B cell (primary cell): ENCODE results near the gene CAPN9. TPM values are rescaled to one million over a fixed set of nuclear protein-coding genes. Genes with fewer than 3 reads are reported as not detected.

Experiments used
- ATAC-seq: fragments of 200-7000 bp; cut with Tn5 transposase; one replicate; pipeline ENCODE4 v1.10.0; 2021; ENCODE audit warnings: low read depth, mild to moderate bottlenecking, moderate number of reproducible peaks, moderate library complexity
- CTCF ChIA-PET: fragments of 350-600 bp; sonication (Branson Sonifier 250); formaldehyde crosslinking; loops from one replicate; lab custom pipeline; 2021; ENCODE audit warnings: antibody characterized with exemption, inconsistent platforms; lab: Charles Lee
- POLR2A ChIA-PET: fragments of 350-600 bp; sonication (Branson Sonifier 250); formaldehyde crosslinking; loops from one replicate; lab custom pipeline; 2021; ENCODE audit warnings: antibody characterized with exemption; lab: Charles Lee
- DNase-seq: peaks from one replicate; pipeline ENCODE4 v3.0.0; 2013
- H2AFZ ChIP-seq: 2 replicates; pipeline ENCODE4 v1.6.1; 2012; ENCODE audit warnings: mild to moderate bottlenecking, low read depth, low read length; ENCODE audit not compliant: insufficient read depth, poor library complexity, severe bottlenecking
- H3K27ac ChIP-seq, 2 donors: 1 replicate in 1 of 2; 2 replicates in 1 of 2; pipeline ENCODE4 v1.5.1; 2012 to 2013; ENCODE audit warnings: low read length in 2 of 2, mild to moderate bottlenecking in 2 of 2, moderate library complexity in 1 of 2
- H3K27me3 ChIP-seq, 4 experiments: fragments of 200-600 bp in 1 of 4; sonication (generic) in 1 of 4; replicated peaks in 1 of 4; 1 replicate in 2 of 4; 2 replicates in 2 of 4; pipeline versions ENCODE4 v1.6.1 to v1.7.0; 2013 to 2016; ENCODE audit warnings: low read length in 3 of 4, mild to moderate bottlenecking in 2 of 4, mixed read lengths in 1 of 4, moderate library complexity in 1 of 4; ENCODE audit not compliant: insufficient read depth in 4 of 4, control insufficient read depth in 3 of 4; ENCODE audit errors: control extremely low read depth in 1 of 4
- H3K36me3 ChIP-seq, 2 experiments: replicated peaks in 1 of 2; 1 replicate in 1 of 2; 2 replicates in 1 of 2; pipeline versions ENCODE4 v1.6.1 to v1.7.1; 2013; ENCODE audit warnings: low read length in 1 of 2; ENCODE audit not compliant: insufficient read depth in 2 of 2, control insufficient read depth in 1 of 2; ENCODE audit errors: control extremely low read depth in 1 of 2, extremely low read depth in 1 of 2
- H3K4me1 ChIP-seq, 2 donors: fragments of 200-600 bp in 1 of 2; sonication (generic) in 1 of 2; 1 replicate in 1 of 2; 2 replicates in 1 of 2; pipeline versions ENCODE4 v1.5.1 to v1.6.1; 2013 to 2017; ENCODE audit warnings: low read length in 2 of 2; ENCODE audit not compliant: control insufficient read depth in 2 of 2, insufficient read depth in 2 of 2
- H3K4me2 ChIP-seq: replicated peaks from 2 replicates; pipeline ENCODE3; 2012; ENCODE audit warnings: mild to moderate bottlenecking, low read depth, low read length; ENCODE audit not compliant: poor library complexity, severe bottlenecking
- H3K4me3 ChIP-seq, 5 experiments: fragments of 200-600 bp in 1 of 5; sonication (generic) in 1 of 5; 1 replicate in 3 of 5; 2 replicates in 2 of 5; pipeline versions ENCODE4 v1.5.1 to v1.7.0; 2011 to 2016; ENCODE audit warnings: low read length in 4 of 5, mild to moderate bottlenecking in 4 of 5, low read depth in 2 of 5, control low read depth in 1 of 5, moderate library complexity in 1 of 5; ENCODE audit not compliant: insufficient read depth in 1 of 5; ENCODE audit errors: control extremely low read depth in 1 of 5, extremely low read depth in 1 of 5
- H3K79me2 ChIP-seq: fragments of 200-600 bp; sonication (generic); one replicate; pipeline ENCODE4 v1.6.0; 2016; ENCODE audit warnings: low read length; ENCODE audit not compliant: control insufficient read depth, insufficient read depth
- H3K9ac ChIP-seq: fragments of 200-600 bp; sonication (generic); 2 replicates; pipeline ENCODE4 v1.6.1; 2017; ENCODE audit warnings: mild to moderate bottlenecking, low read length, moderate library complexity
- H3K9me3 ChIP-seq, 3 donors: one replicate each; pipeline versions ENCODE4 v1.6.1 to v1.7.1; 2013; ENCODE audit warnings: low read length in 2 of 3; ENCODE audit not compliant: control insufficient read depth in 2 of 3, insufficient read depth in 1 of 3; ENCODE audit errors: control extremely low read depth in 1 of 3
- H4K20me1 ChIP-seq: 2 replicates; pipeline ENCODE4 v1.6.0; 2012; ENCODE audit warnings: mild to moderate bottlenecking, low read length; ENCODE audit not compliant: insufficient read depth, control insufficient read depth, poor library complexity, severe bottlenecking
- H3K27ac Mint-ChIP-seq: one replicate; pipeline ENCODE4 v1.8.0; 2021; ENCODE audit warnings: mixed read lengths
- H3K27me3 Mint-ChIP-seq: one replicate; pipeline ENCODE4 v1.8.0; 2021; ENCODE audit warnings: mixed read lengths
- H3K4me1 Mint-ChIP-seq: one replicate; pipeline ENCODE4 v1.8.0; 2021; ENCODE audit warnings: mixed read lengths
- H3K4me3 Mint-ChIP-seq: one replicate; pipeline ENCODE4 v1.8.0; 2021; ENCODE audit warnings: mixed read lengths
- H3K9me3 Mint-ChIP-seq: one replicate; pipeline ENCODE4 v1.8.0; 2022; ENCODE audit warnings: mixed read lengths; ENCODE audit not compliant: insufficient read depth
- EZH2 ChIP-seq: IDR thresholded peaks from 2 replicates; pipeline ENCODE4 v1.6.1; 2012; ENCODE audit warnings: borderline replicate concordance, low read depth, mild to moderate bottlenecking, moderate library complexity, low read length; ENCODE audit not compliant: insufficient read depth, poor library complexity, severe bottlenecking
- WGBS: methylation state at CpG from one replicate; pipeline ENCODE4 v1.1.5; 2013; ENCODE audit warnings: missing lambda C conversion rate; ENCODE audit not compliant: insufficient coverage; 5-methylcytosine and 5-hydroxymethylcytosine counted together
- intact Hi-C: fragments of 100-400 bp; cut with micrococcal nuclease; formaldehyde crosslinking; loops from one replicate; pipeline ENCODE4 v1.10.0; 2022
- polyA plus RNA-seq: library from polyadenylated mRNA; depleted of rRNA; stranded (reverse); fragments of >200 nt; gene quantifications from 2 replicates; pipeline ENCODE4 v1.2.3, GENCODE V29; 2012
- total RNA-seq, 2 donors: library from RNA; stranded (reverse); fragments of 120-200 nt in 1 of 2; gene quantifications; 1 replicate in 1 of 2; 2 replicates in 1 of 2; pipeline versions ENCODE4 v1.2.3 to v1.2.4, GENCODE V29; 2013 to 2022
- TF ChIP-seq, protein P1 (sequence below): fragments of 200-600 bp; IDR thresholded peaks from one replicate; pipeline ENCODE4 v1.8.0; 2022; ENCODE audit warnings: antibody characterized with exemption, mild to moderate bottlenecking

CAPN9 gene
- total and polyA plus RNA-seq, 2 donors (not counting 1 experiment from before 2014, with no cell fraction given) = not detected

DNA sequence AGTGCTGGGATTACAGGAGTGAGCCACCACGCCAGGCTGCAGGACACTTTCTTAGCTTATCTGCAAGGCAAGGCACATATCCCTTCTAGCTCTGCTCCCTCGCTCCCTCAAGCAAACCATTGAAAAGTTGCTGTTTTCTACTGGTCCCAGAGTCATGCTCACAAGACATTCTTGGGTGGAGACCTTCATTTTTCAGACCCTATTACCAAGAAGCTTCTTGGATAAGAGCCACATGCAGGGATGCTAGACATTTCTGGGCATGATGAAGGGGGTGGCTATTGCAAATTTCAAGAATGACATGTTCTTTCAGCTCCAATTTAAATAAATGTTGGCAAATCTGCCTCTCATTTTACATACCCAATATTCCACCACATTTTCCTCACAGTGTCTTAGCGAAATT, 33.9 kb downstream of the CAPN9 start:
- WGBS = 94% methylated on average over 2 of the region's 3 CpGs
- H4K20me1 ChIP-seq = no peaks in the 10 kb centered on the region
- ATAC-seq (no peak), DNase-seq (no peak)
- CTCF ChIA-PET = interaction anchor here (0.7 kb wide), 1 partner anchor 11 kb away, joined by 3 read pairs; no protein-coding TSS in a partner anchor
- H3K27ac ChIP-seq = no peak overlapping the region
- no peak overlapping the region for H3K9ac ChIP-seq
- POLR2A ChIA-PET = no interaction called here
- no peak overlapping the region for H3K4me3 ChIP-seq
- Mint-ChIP-seq H3K27ac (no peak overlapping the region), H3K27me3 (peaks cover 10% of the 10 kb centered on the region), H3K4me1 (no peaks in the 10 kb centered on the region), H3K4me3 (no peak overlapping the region), H3K9me3 (peaks cover 4% of the 10 kb centered on the region)
- H3K36me3 ChIP-seq = no peaks in the 10 kb centered on the region
- no peaks in the 10 kb centered on the region for H3K4me1 ChIP-seq
- no peak for TF ChIP-seq EZH2
- TF ChIP-seq, protein P1, sequence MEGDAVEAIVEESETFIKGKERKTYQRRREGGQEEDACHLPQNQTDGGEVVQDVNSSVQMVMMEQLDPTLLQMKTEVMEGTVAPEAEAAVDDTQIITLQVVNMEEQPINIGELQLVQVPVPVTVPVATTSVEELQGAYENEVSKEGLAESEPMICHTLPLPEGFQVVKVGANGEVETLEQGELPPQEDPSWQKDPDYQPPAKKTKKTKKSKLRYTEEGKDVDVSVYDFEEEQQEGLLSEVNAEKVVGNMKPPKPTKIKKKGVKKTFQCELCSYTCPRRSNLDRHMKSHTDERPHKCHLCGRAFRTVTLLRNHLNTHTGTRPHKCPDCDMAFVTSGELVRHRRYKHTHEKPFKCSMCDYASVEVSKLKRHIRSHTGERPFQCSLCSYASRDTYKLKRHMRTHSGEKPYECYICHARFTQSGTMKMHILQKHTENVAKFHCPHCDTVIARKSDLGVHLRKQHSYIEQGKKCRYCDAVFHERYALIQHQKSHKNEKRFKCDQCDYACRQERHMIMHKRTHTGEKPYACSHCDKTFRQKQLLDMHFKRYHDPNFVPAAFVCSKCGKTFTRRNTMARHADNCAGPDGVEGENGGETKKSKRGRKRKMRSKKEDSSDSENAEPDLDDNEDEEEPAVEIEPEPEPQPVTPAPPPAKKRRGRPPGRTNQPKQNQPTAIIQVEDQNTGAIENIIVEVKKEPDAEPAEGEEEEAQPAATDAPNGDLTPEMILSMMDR = no peak
- no peak overlapping the region for H3K4me2 ChIP-seq
- H3K27me3 ChIP-seq = peaks cover 0 to 4% (median 2%) of the 10 kb centered on the region in 4 experiments
- intact Hi-C loops = no loop called here
- no peak overlapping the region for H2AFZ ChIP-seq
- H3K79me2 ChIP-seq = no peaks in the 10 kb centered on the region
- H3K9me3 ChIP-seq = peaks cover 0 to 6% (median 0%) of the 10 kb centered on the region in 3 donors

- no peak for DNase-seq
- peaks cover 12% of the 10 kb centered on the region for H3K27me3 Mint-ChIP-seq
- CTCF ChIA-PET = interaction anchor here (0.7 kb wide), 1 partner anchor 10 kb away, joined by 3 read pairs; no protein-coding TSS in a partner anchor
- intact Hi-C loops = no loop called here
- H3K4me3 Mint-ChIP-seq = no peak overlapping the region
- no peaks in the 10 kb centered on the region for H3K36me3 ChIP-seq
- no peaks in the 10 kb centered on the region for H3K4me1 Mint-ChIP-seq
- H3K27ac Mint-ChIP-seq = no peak overlapping the region
- no peaks in the 10 kb centered on the region for H3K79me2 ChIP-seq
- H3K27ac ChIP-seq = no peak overlapping the region
- H3K27me3 ChIP-seq = peaks cover 0 to 4% (median 2%) of the 10 kb centered on the region in 4 experiments
- no peaks in the 10 kb centered on the region for H3K4me1 ChIP-seq
- no peak for TF ChIP-seq EZH2
- peaks cover 0 to 6% (median 0%) of the 10 kb centered on the region in 3 donors for H3K9me3 ChIP-seq
- no peaks in the 10 kb centered on the region for H3K9me3 Mint-ChIP-seq
- no CpG with 5 or more reads among the region's 3 CpGs for WGBS
- no peak overlapping the region for H3K9ac ChIP-seq
- no peaks in the 10 kb centered on the region for H4K20me1 ChIP-seq
- H3K4me2 ChIP-seq = no peak overlapping the region
- no peak overlapping the region for H2AFZ ChIP-seq
- H3K4me3 ChIP-seq = no peak overlapping the region
- ATAC-seq = no peak
- POLR2A ChIA-PET = no interaction called here
Measured at GRCh38 chr1:230781594-230781993, 34.4 kb downstream of the CAPN9 start.
